HepG2 (cell line): ENCODE data around the gene SH3BP2. TPM values are rescaled to one million over a fixed set of nuclear protein-coding genes. Genes with fewer than 3 reads are reported as not detected.

Experiments
- CHCHD3 ChIP-seq: sonication (generic); formaldehyde crosslinking; IDR thresholded peaks from 2 replicates; pipeline ENCODE4 v1.8.0; 2022; ENCODE audit warnings: mild to moderate bottlenecking, missing genetic modification reagents, moderate library complexity
- FOXO4 ChIP-seq: sonication (generic); formaldehyde crosslinking; conservative IDR thresholded peaks from 2 replicates; pipeline ENCODE4 v1.8.1; 2023; ENCODE audit warnings: missing genetic modification reagents
- IKZF5 ChIP-seq: IDR thresholded peaks from 2 replicates; pipeline ENCODE4 v1.6.1; 2018; ENCODE audit warnings: missing genetic modification reagents, mild to moderate bottlenecking, missing compliant biosample characterization
- PAWR ChIP-seq: sonication (generic); formaldehyde crosslinking; IDR thresholded peaks from 2 replicates; pipeline ENCODE4 v1.4.0; 2020; ENCODE audit warnings: missing genetic modification reagents, mild to moderate bottlenecking, borderline replicate concordance
- SNAPC5 ChIP-seq: sonication (generic); formaldehyde crosslinking; IDR thresholded peaks from 2 replicates; pipeline ENCODE4 v1.8.1; 2023; ENCODE audit warnings: mild to moderate bottlenecking, missing genetic modification reagents, borderline replicate concordance
- TARDBP ChIP-seq: sonication (generic); formaldehyde crosslinking; IDR thresholded peaks from 2 replicates; pipeline ENCODE4 v1.8.0; 2022; ENCODE audit warnings: mild to moderate bottlenecking, missing genetic modification reagents
- ZBTB3 ChIP-seq: sonication (generic); formaldehyde crosslinking; IDR thresholded peaks from 2 replicates; pipeline ENCODE4 v1.4.0; 2020; ENCODE audit warnings: low read depth, mild to moderate bottlenecking, moderate library complexity, missing genetic modification reagents, borderline replicate concordance
- ZBTB7A ChIP-seq: sonication (generic); formaldehyde crosslinking; IDR thresholded peaks from 2 replicates; pipeline ENCODE4 v1.8.0; 2022; ENCODE audit warnings: mild to moderate bottlenecking, missing genetic modification reagents
- ZC3H13 ChIP-seq: sonication (generic); formaldehyde crosslinking; IDR thresholded peaks from 2 replicates; pipeline ENCODE4 v1.8.1; 2023; ENCODE audit warnings: mild to moderate bottlenecking, missing genetic modification reagents, moderate library complexity
- ZMAT3 ChIP-seq: sonication (generic); formaldehyde crosslinking; conservative IDR thresholded peaks from 2 replicates; pipeline ENCODE4 v1.7.0; 2021; ENCODE audit warnings: missing genetic modification reagents
- ZNF12 ChIP-seq: sonication (generic); formaldehyde crosslinking; IDR thresholded peaks from 2 replicates; pipeline ENCODE4 v1.5.0; 2020; ENCODE audit warnings: missing genetic modification reagents
- ZNF703 ChIP-seq: sonication (generic); formaldehyde crosslinking; IDR thresholded peaks from 2 replicates; pipeline ENCODE4 v1.5.1; 2020; ENCODE audit warnings: missing genetic modification reagents, mild to moderate bottlenecking, moderate library complexity, borderline replicate concordance
- ZNF879 ChIP-seq: sonication (generic); formaldehyde crosslinking; IDR thresholded peaks from 2 replicates; pipeline ENCODE4 v1.8.1; 2023; ENCODE audit warnings: missing genetic modification reagents
- polyA plus RNA-seq, 8 experiments: library from polyadenylated mRNA; depleted of rRNA in 3 of 8; stranded (reverse) in 7 of 8; unstranded in 1 of 8; fragments of >200 nt; fragmentation: Illumina TruSeq in 4 of 8; extraction: Trizol in 4 of 8; gene quantifications; 2 replicates each; pipeline versions ENCODE4 v1.2.1 to v1.2.3, GENCODE V29; 2011 to 2016; ENCODE audit warnings: low read depth in 4 of 8, missing spikeins in 1 of 8, mixed read lengths in 1 of 8; ENCODE audit not compliant: insufficient read depth in 1 of 8
- total RNA-seq, 5 experiments: library from RNA; depleted of rRNA; stranded (reverse); fragments of >200 nt; fragmentation: Illumina TruSeq; extraction: Trizol; gene quantifications; 2 replicates each; pipeline ENCODE4 v1.2.3, GENCODE V29; 2016; ENCODE audit warnings: low read depth in 1 of 5
- TF ChIP-seq, protein P1 (sequence below), 2 experiments: sonication (generic) in 1 of 2; formaldehyde crosslinking in 1 of 2; IDR thresholded peaks; 2 replicates each; pipeline versions ENCODE4 v1.4.0 to v1.6.1; 2016 to 2020; ENCODE audit warnings: borderline replicate concordance in 1 of 2, low read depth in 1 of 2, mild to moderate bottlenecking in 1 of 2, missing genetic modification reagents in 1 of 2
- TF ChIP-seq, protein P2 (sequence below): sonication (generic); formaldehyde crosslinking; IDR thresholded peaks from 2 replicates; pipeline ENCODE4 v1.5.1; 2020; ENCODE audit warnings: missing genetic modification reagents, mild to moderate bottlenecking, borderline replicate concordance

The SH3BP2 gene
- total and polyA plus RNA-seq, 2 of the 13 experiments (the other 11 are each of a cell fraction or from before 2014, with no cell fraction given), result 16.9 to 34.5 TPM

- TF ChIP-seq, protein P1, sequence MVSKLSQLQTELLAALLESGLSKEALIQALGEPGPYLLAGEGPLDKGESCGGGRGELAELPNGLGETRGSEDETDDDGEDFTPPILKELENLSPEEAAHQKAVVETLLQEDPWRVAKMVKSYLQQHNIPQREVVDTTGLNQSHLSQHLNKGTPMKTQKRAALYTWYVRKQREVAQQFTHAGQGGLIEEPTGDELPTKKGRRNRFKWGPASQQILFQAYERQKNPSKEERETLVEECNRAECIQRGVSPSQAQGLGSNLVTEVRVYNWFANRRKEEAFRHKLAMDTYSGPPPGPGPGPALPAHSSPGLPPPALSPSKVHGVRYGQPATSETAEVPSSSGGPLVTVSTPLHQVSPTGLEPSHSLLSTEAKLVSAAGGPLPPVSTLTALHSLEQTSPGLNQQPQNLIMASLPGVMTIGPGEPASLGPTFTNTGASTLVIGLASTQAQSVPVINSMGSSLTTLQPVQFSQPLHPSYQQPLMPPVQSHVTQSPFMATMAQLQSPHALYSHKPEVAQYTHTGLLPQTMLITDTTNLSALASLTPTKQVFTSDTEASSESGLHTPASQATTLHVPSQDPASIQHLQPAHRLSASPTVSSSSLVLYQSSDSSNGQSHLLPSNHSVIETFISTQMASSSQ (IDR thresholded peaks at IDR 0.05; ENCODE audit: low read depth), result no peak
- TF ChIP-seq, protein P1 (CRISPR knock-in tag; IDR thresholded peaks at IDR 0.05; ENCODE audit: borderline replicate concordance), result no peak; the same call in 1 of the 2 replicates
- TF ChIP-seq CHCHD3 (no peak), PAWR (CRISPR knock-in tag) (no peak), ZNF12 (CRISPR knock-in tag) (peak; percentile 46; the same call in 1 of the 2 replicates), TARDBP (CRISPR knock-in tag) (no peak), ZNF879 (no peak), ZMAT3 (CRISPR knock-in tag) (0 out of 2 replicates have a peak, but pooled peaks have one; percentile 47), ZNF703 (CRISPR knock-in tag) (no peak), IKZF5 (CRISPR knock-in tag) (peak; percentile 91), ZC3H13 (CRISPR knock-in tag) (no peak), ZBTB3 (CRISPR knock-in tag) (no peak; the same call in 1 of the 2 replicates), ZBTB7A (no peak), FOXO4 (no peak), SNAPC5 (CRISPR knock-in tag) (no peak)
- TF ChIP-seq, protein P2, sequence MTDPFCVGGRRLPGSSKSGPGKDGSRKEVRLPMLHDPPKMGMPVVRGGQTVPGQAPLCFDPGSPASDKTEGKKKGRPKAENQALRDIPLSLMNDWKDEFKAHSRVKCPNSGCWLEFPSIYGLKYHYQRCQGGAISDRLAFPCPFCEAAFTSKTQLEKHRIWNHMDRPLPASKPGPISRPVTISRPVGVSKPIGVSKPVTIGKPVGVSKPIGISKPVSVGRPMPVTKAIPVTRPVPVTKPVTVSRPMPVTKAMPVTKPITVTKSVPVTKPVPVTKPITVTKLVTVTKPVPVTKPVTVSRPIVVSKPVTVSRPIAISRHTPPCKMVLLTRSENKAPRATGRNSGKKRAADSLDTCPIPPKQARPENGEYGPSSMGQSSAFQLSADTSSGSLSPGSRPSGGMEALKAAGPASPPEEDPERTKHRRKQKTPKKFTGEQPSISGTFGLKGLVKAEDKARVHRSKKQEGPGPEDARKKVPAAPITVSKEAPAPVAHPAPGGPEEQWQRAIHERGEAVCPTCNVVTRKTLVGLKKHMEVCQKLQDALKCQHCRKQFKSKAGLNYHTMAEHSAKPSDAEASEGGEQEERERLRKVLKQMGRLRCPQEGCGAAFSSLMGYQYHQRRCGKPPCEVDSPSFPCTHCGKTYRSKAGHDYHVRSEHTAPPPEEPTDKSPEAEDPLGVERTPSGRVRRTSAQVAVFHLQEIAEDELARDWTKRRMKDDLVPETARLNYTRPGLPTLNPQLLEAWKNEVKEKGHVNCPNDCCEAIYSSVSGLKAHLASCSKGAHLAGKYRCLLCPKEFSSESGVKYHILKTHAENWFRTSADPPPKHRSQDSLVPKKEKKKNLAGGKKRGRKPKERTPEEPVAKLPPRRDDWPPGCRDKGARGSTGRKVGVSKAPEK (CRISPR knock-in tag), result no peak
These were observed 31.6 kb upstream of the SH3BP2 start (continued) for GRCh38 chr4:2761035-2761923.
